GM12865 (cell line): Measurements from ENCODE around the gene AZU1.

Source experiments
- DNase-seq: peaks from one replicate; pipeline ENCODE4 v3.0.0; 2010; ENCODE audit warnings: low read depth
- H3K4me3 ChIP-seq: 2 replicates; pipeline ENCODE4 v1.5.1; 2011; ENCODE audit warnings: mild to moderate bottlenecking, low read depth, low read length, control low read depth
- CTCF ChIP-seq: IDR thresholded peaks from 2 replicates; pipeline ENCODE4 v1.5.1; 2011; ENCODE audit warnings: low read length, control low read depth, low read depth, inconsistent platforms; ENCODE audit not compliant: insufficient read depth; ENCODE audit errors: missing control alignments

AZU1 gene

GRCh38 chr19:868458-869244, 41.0 kb downstream of the AZU1 start:
- no peak overlapping the region for H3K4me3 ChIP-seq
- no peak for DNase-seq
- TF ChIP-seq CTCF = no peak

GRCh38 chr19:869245-870177, 41.9 kb downstream of the AZU1 start:
- TF ChIP-seq CTCF = no peak
- no peak for DNase-seq
- no peak overlapping the region for H3K4me3 ChIP-seq

GRCh38 chr19:870314-870713, 42.7 kb downstream of the AZU1 start:
- TF ChIP-seq CTCF = no peak
- no peak for DNase-seq
- H3K4me3 ChIP-seq = no peak overlapping the region

GRCh38 chr19:870963-871401, 43.3 kb downstream of the AZU1 start:
- DNase-seq = no peak
- H3K4me3 ChIP-seq = no peak overlapping the region
- no peak for TF ChIP-seq CTCF

GRCh38 chr19:871446-872265, 44.0 kb downstream of the AZU1 start:
- no peak overlapping the region for H3K4me3 ChIP-seq
- TF ChIP-seq CTCF = no peak
- DNase-seq = no peak

GRCh38 chr19:872266-872951, 44.8 kb downstream of the AZU1 start:
- H3K4me3 ChIP-seq = peak overlapping the region; percentile 22; the same call in 1 of the 2 replicates
- TF ChIP-seq CTCF = no peak
- DNase-seq = peak; percentile 92
